T-helper 2 cell treated with Interferon-gamma antibody and Interleukin-4, amounts not matched to agents 100 ng/mL and 5 ng/mL, for 36 hours (primary cell): Measurements from ENCODE around the gene C19orf85. TPM values are rescaled to one million over a fixed set of nuclear protein-coding genes. Genes with fewer than 3 reads are reported as not detected.

Experiments
- intact Hi-C: fragments of 100-400 bp; cut with micrococcal nuclease; formaldehyde crosslinking; loops from one replicate; pipeline ENCODE4 v1.15.1; 2023
- total RNA-seq: library from RNA; stranded (reverse); gene quantifications from 2 replicates; pipeline ENCODE4 v1.2.3, GENCODE V29; 2022

The C19orf85 gene
- total RNA-seq, 1 donor from 2014 or later, result not detected

GRCh38 chr19:55490478-55491432 lies 26.2 kb upstream of the C19orf85 start:
- intact Hi-C loops, result no loop called here

- intact Hi-C loops, result no loop called here
Measured at GRCh38 chr19:55489711-55490477, 25.3 kb upstream of the C19orf85 start.

- intact Hi-C loops, result no loop called here
Measured at GRCh38 chr19:55488986-55489710, 24.6 kb upstream of the C19orf85 start.

- intact Hi-C loops, result no loop called here
Measured at GRCh38 chr19:55487924-55488687, 23.6 kb upstream of the C19orf85 start, which contains the start of gene SSC5D. Gene SSC5D, plus strand, starts transcription at chr19:55488436. Its CDS starts 154 bp downstream, at chr19:55488590.

GRCh38 chr19:55486971-55487923 lies 22.7 kb upstream of the C19orf85 start:
- intact Hi-C loops, result no loop called here

- intact Hi-C loops, result no loop called here
Measured at GRCh38 chr19:55486043-55486970, 21.8 kb upstream of the C19orf85 start.

DNA sequence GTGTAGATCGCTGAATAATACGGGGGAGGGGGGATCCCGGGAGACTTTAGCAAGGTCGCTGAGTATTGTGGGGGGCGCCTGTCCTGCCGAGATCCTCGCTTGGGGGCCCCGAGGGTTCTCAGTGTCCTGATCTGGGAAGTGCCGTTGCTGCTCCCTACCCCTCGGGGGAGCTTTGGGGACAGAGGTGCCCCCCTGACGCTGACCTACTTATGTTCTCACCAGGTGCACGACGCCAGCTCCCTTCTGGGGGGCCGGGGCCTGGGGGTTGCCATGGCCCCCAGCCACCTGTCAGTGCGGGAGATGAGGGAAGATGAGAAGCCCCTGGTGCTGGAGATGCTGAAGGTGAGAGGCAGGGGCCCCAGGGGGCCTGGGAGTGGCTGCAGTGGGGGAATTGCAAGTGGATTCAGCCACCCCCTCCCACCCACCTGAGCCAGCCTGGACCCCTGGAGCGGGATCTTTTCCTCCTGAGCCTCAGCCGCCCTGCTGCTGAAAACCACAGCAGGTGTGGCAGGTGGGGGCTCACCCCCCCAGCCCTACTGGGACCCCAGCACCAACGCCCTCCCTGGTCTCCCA lies 21.0 kb upstream of the C19orf85 start:
- intact Hi-C loops, result no loop called here

GRCh38 chr19:55484593-55485438 lies 20.3 kb upstream of the C19orf85 start, which contains the start of gene NAT14:
Gene NAT14, plus strand, starts transcription at chr19:55485188. Its CDS starts 521 bp downstream, at chr19:55485709.
- intact Hi-C loops, result no loop called here

DNA sequence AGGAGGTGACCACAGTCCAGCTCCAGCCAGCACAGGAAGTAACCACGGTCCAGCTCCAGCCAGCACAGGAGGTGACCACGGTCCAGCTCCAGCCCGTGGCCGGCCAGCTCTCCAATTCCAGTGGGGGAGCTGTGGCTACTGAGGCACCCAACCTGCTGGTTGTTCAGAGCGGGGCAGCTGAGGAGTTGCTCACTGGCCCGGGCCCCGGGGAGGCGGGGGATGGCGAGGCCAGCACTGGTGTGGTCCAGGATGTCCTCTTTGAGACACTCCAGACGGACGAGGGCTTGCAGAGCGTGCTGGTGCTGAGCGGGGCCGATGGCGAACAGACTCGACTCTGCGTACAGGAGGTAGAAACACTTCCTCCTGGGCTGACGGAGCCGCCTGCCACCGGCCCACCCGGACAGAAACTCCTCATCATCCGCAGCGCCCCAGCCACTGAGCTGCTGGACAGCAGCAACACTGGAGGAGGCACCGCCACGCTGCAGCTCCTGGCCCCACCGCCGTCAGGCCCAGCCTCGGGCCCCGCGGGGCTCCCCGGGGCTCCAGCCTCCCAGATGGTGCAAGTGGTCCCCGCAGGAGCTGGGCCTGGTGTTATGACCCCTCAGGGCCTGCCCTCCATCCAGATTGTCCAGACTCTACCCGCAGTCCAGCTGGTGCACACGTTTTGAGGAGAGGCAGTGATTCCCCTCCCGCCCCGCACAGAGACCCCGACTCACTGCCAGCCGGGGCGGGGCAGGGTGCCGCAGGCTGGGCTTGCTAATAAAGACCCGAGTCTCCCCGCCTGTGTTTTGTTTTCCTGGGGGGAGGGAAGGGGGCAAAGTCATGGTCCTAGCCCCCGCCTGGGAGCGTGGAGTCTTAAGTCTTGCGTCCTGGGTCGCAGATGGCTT lies 19.4 kb upstream of the C19orf85 start:
- intact Hi-C loops, result no loop called here

- intact Hi-C loops, result no loop called here
Measured at GRCh38 chr19:55482967-55483705, 18.6 kb upstream of the C19orf85 start.

GRCh38 chr19:55482156-55482961 lies 17.8 kb upstream of the C19orf85 start:
- intact Hi-C loops, result no loop called here

- intact Hi-C loops, result no loop called here
Measured at GRCh38 chr19:55481794-55482155, 17.2 kb upstream of the C19orf85 start.

DNA sequence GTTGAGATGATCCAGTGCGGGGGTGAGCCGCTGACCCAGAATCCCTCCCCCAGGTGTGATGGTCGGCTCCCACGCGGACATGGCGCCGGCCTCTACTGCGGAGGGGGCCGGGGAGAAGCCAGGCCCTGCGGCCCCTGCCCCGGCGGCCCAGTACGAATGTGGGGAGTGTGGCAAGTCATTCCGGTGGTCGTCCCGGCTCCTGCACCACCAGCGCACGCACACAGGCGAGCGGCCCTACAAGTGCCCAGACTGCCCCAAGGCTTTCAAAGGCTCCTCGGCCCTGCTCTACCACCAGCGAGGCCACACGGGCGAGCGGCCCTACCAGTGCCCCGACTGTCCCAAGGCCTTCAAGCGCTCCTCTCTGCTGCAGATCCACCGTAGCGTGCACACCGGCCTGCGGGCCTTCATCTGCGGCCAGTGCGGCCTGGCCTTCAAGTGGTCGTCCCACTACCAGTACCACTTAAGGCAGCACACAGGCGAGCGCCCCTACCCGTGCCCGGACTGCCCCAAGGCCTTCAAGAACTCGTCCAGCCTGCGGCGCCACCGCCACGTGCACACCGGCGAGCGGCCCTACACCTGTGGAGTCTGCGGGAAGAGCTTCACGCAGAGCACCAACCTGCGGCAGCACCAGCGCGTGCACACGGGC lies 16.7 kb upstream of the C19orf85 start:
- intact Hi-C loops, result no loop called here
